RWPE2 (cell line): ENCODE measurements around the gene MORN1.
"Not testable (repeated sequence)": the region's sequence is repeated elsewhere in the genome, so short reads cannot be mapped to it uniquely, and the experiment has no call there.

Experiments
- ATAC-seq: fragments of 200-7000 bp; cut with Tn5 transposase; 3 replicates; pipeline ENCODE4 v1.9.1; 2021; ENCODE audit warnings: low read depth
- DNase-seq: peaks from one replicate; pipeline ENCODE4 v3.0.0-alpha.2; 2020; ENCODE audit warnings: low spot score
- H3K27ac ChIP-seq: fragments of 450-650 bp; 2 replicates; pipeline ENCODE4 v1.5.1; 2017; ENCODE audit warnings: mild to moderate bottlenecking; ENCODE audit not compliant: poor library complexity, severe bottlenecking
- H3K27me3 ChIP-seq: fragments of 250-450 bp; sonication (Bioruptor Pico); 2 replicates; pipeline ENCODE4 v1.5.1; 2021; ENCODE audit warnings: mild to moderate bottlenecking, moderate library complexity; ENCODE audit not compliant: insufficient read depth, poor library complexity, severe bottlenecking
- H3K36me3 ChIP-seq: fragments of 250-450 bp; sonication (Bioruptor Pico); 2 replicates; pipeline ENCODE4 v1.5.1; 2020; ENCODE audit warnings: low read depth, mild to moderate bottlenecking, moderate library complexity
- H3K4me1 ChIP-seq: fragments of 250-450 bp; sonication (Bioruptor Pico); 2 replicates; pipeline ENCODE4 v1.5.1; 2021; ENCODE audit warnings: mild to moderate bottlenecking, moderate library complexity; ENCODE audit not compliant: insufficient read depth, poor library complexity, severe bottlenecking
- H3K4me3 ChIP-seq: fragments of 250-450 bp; sonication (Bioruptor Pico); 2 replicates; pipeline ENCODE4 v1.5.1; 2021; ENCODE audit warnings: mild to moderate bottlenecking, moderate library complexity; ENCODE audit not compliant: severe bottlenecking
- H3K9me3 ChIP-seq: fragments of 250-450 bp; sonication (Bioruptor Pico); 2 replicates; pipeline ENCODE4 v1.5.1; 2021; ENCODE audit warnings: mild to moderate bottlenecking, moderate library complexity; ENCODE audit not compliant: severe bottlenecking
- CTCF ChIP-seq: fragments of 450-650 bp; IDR thresholded peaks from one replicate; pipeline ENCODE4 v1.5.1; 2017; ENCODE audit warnings: mild to moderate bottlenecking, moderate library complexity; ENCODE audit not compliant: poor library complexity, severe bottlenecking

MORN1 gene

GRCh38 chr1:2331200-2331544, 60.2 kb downstream of the MORN1 start:
- Histone ChIP-seq H3K4me3 (no peak overlapping the region), H3K4me1 (peaks cover 7% of the 10 kb centered on the region), H3K9me3 (no peaks in the 10 kb centered on the region), H3K27me3 (no peaks in the 10 kb centered on the region), H3K27ac (no peak overlapping the region), H3K36me3 (no peaks in the 10 kb centered on the region)
- no peak for TF ChIP-seq CTCF
- ATAC-seq (no peak), DNase-seq (no peak)

- no peaks in the 10 kb centered on the region for H3K27me3 ChIP-seq
- no peaks in the 10 kb centered on the region for H3K36me3 ChIP-seq
- TF ChIP-seq CTCF, result no peak
- peaks cover 7% of the 10 kb centered on the region for H3K4me1 ChIP-seq
- ATAC-seq (no peak), DNase-seq (no peak)
- H3K4me3 ChIP-seq, result no peak overlapping the region
- H3K9me3 ChIP-seq, result no peaks in the 10 kb centered on the region
- H3K27ac ChIP-seq, result no peak overlapping the region
Measured at GRCh38 chr1:2330519-2331199, 60.7 kb downstream of the MORN1 start.

- H3K27me3 ChIP-seq, result no peaks in the 10 kb centered on the region
- H3K4me3 ChIP-seq, result no peak overlapping the region
- TF ChIP-seq CTCF, result no peak
- H3K4me1 ChIP-seq, result peaks cover 4% of the 10 kb centered on the region
- no peaks in the 10 kb centered on the region for H3K9me3 ChIP-seq
- ATAC-seq (no peak), DNase-seq (no peak)
- no peaks in the 10 kb centered on the region for H3K36me3 ChIP-seq
- no peak overlapping the region for H3K27ac ChIP-seq
Measured at GRCh38 chr1:2330035-2330434, 61.3 kb downstream of the MORN1 start.

- no peak for TF ChIP-seq CTCF
- no peaks in the 10 kb centered on the region for H3K9me3 ChIP-seq
- H3K4me3 ChIP-seq, result no peak overlapping the region
- H3K4me1 ChIP-seq, result no peaks in the 10 kb centered on the region
- no peaks in the 10 kb centered on the region for H3K36me3 ChIP-seq
- no peaks in the 10 kb centered on the region for H3K27me3 ChIP-seq
- DNase-seq, result no peak
- no peak overlapping the region for H3K27ac ChIP-seq
- no peak for ATAC-seq
Measured at GRCh38 chr1:2328676-2329455, 62.5 kb downstream of the MORN1 start.

GRCh38 chr1:2327841-2328240, 63.5 kb downstream of the MORN1 start:
- Histone ChIP-seq H3K4me3 (no peak overlapping the region), H3K4me1 (no peaks in the 10 kb centered on the region), H3K36me3 (no peaks in the 10 kb centered on the region), H3K9me3 (no peaks in the 10 kb centered on the region), H3K27me3 (no peaks in the 10 kb centered on the region), H3K27ac (no peak overlapping the region)
- ATAC-seq (no peak), DNase-seq (no peak)
- TF ChIP-seq CTCF, result no peak

GRCh38 chr1:2327162-2327561, 64.2 kb downstream of the MORN1 start:
- H3K4me1 ChIP-seq, DNase-seq, H3K4me3 ChIP-seq, H3K36me3 ChIP-seq, H3K27me3 ChIP-seq, H3K27ac ChIP-seq, H3K9me3 ChIP-seq, ATAC-seq: not testable (repeated sequence)
